ENCODE results near the gene MAP7D1. TPM values are rescaled to one million over a fixed set of nuclear protein-coding genes. Genes with fewer than 3 reads are reported as not detected.

Gene MAP7D1
- total RNA-seq, 4 donors from 2014 or later = 115 to 171 (median 153) TPM

DNA sequence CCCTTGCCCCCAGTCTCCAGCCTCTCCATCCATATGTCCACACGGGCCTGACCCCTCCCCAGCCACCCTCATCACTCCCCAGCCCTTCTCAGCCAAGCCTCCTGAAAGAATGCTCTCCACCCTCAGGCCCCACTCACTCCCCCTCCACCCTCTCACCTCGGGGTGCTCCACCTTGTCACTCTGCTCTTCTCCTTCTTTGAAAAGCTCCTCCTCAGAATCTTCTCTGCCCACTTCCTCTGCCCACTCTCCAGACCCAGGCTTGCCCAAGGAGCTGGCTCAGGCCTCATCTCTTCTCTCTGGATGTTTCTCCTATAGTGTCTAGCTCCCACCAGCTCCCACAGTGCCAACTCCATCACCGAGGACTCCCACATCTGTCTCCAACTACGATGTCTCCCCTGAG, 44.8 kb upstream of the MAP7D1 start:
- intact Hi-C loops (cut with DNase I; ENCODE audit: low total_unique reads) = no loop called here
- WGBS, 2 donors = 52 to 61% methylated on average over 4 of the region's 4 CpGs
- TF ChIP-seq POLR2A (IDR thresholded peaks at IDR 0.05) (no peak), CTCF (IDR thresholded peaks at IDR 0.05) (no peak)
- DNase-seq (ENCODE audit: low spot score in 2 of 2) = no peak
- H3K4me3 ChIP-seq (ENCODE audit: low read depth, poor library complexity, severe bottlenecking) = no peak overlapping the region

GRCh38 chr1:36112823-36113222, 43.1 kb upstream of the MAP7D1 start:
- TF ChIP-seq CTCF (IDR thresholded peaks at IDR 0.05) = no peak
- no peak for TF ChIP-seq POLR2A (IDR thresholded peaks at IDR 0.05)
- intact Hi-C loops (cut with DNase I; ENCODE audit: low total_unique reads) = no loop called here
- WGBS, 2 donors = 89 to 93% methylated on average over 9 of the region's 9 CpGs
- no peak overlapping the region for H3K4me3 ChIP-seq (ENCODE audit: low read depth, poor library complexity, severe bottlenecking)
- no peak for DNase-seq (ENCODE audit: low spot score in 2 of 2)

DNA sequence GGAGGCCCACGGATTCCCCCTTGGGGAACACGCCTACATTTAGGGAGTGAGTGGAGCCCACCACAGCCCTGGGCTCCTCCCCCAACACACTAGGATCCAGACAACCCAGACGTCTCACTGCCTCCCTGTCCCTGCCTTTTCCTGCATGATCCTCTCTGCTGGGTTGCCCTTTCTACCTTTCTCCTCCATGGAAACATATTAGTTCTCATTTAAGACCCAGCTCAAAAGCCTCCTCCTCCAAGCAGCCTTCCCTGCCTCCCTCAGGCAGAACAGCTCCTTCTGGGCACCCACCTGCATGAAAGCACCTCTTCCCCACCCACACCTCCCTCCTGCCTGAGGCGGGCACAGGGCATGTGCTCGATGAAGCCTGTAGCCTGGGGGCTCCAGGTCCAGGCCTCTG, 41.6 kb upstream of the MAP7D1 start:
- 69 to 86% methylated on average over 5 of the region's 5 CpGs for WGBS, 2 donors
- intact Hi-C loops (cut with DNase I; ENCODE audit: low total_unique reads) = no loop called here
- TF ChIP-seq POLR2A (IDR thresholded peaks at IDR 0.05) (no peak), CTCF (IDR thresholded peaks at IDR 0.05) (no peak)
- no peak overlapping the region for H3K4me3 ChIP-seq (ENCODE audit: low read depth, poor library complexity, severe bottlenecking)
- no peak for DNase-seq (ENCODE audit: low spot score in 2 of 2)

DNA sequence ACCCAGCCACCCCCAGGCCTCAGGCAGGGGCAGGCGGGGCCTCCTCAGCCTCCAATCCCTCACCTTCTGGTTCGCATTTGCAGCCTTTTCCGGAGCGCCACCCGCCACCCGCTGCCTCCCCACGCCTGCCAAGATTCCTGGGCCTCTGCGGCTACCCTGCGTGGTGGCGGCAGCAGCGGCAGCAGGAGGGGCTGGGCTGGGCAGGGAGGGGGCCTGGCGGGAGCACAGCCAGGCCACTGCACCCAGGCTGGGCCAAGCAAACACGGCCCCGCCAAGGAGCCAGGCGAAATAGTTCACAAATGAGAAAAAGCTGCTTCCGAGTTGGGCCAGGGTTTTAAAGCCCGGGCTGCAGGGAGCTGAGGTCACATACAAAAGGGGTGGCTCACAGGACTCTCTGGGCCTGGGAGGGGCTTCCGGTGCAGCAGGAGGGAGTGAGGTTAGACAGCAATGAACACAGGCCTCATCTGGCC, 40.7 kb upstream of the MAP7D1 start:
- WGBS, 2 donors = 72 to 74% methylated on average over 11 to 18 of the region's 18 CpGs
- H3K4me3 ChIP-seq (ENCODE audit: low read depth, poor library complexity, severe bottlenecking) = no peak overlapping the region

GRCh38 chr1:36115931-36116330, 40.0 kb upstream of the MAP7D1 start:
- intact Hi-C loops (cut with DNase I; ENCODE audit: low total_unique reads) = no loop called here
- no peak for DNase-seq (ENCODE audit: low spot score in 2 of 2)
- 50 to 66% methylated on average over 5 of the region's 5 CpGs for WGBS, 2 donors
- no peak overlapping the region for H3K4me3 ChIP-seq (ENCODE audit: low read depth, poor library complexity, severe bottlenecking)
- TF ChIP-seq CTCF (IDR thresholded peaks at IDR 0.05) (no peak), POLR2A (IDR thresholded peaks at IDR 0.05) (no peak)

More for the DNA sequence above, 40.7 kb upstream of the MAP7D1 start:
- TF ChIP-seq POLR2A (IDR thresholded peaks at IDR 0.05) (no peak), CTCF (IDR thresholded peaks at IDR 0.05) (no peak)
- no peak for DNase-seq (ENCODE audit: low spot score in 2 of 2)
- intact Hi-C loops (cut with DNase I; ENCODE audit: low total_unique reads) = no loop called here

- TF ChIP-seq POLR2A (IDR thresholded peaks at IDR 0.05) (no peak), CTCF (IDR thresholded peaks at IDR 0.05) (no peak)
- DNase-seq (ENCODE audit: low spot score in 2 of 2) = no peak
- 67 to 79% methylated on average over 4 to 5 of the region's 5 CpGs for WGBS, 2 donors
- no peak overlapping the region for H3K4me3 ChIP-seq (ENCODE audit: low read depth, poor library complexity, severe bottlenecking)
- intact Hi-C loops (cut with DNase I; ENCODE audit: low total_unique reads) = no loop called here
Measured at GRCh38 chr1:36116901-36117300, 39.1 kb upstream of the MAP7D1 start.
